ENCODE data around the gene PLEKHA5. TPM values are rescaled to one million over a fixed set of nuclear protein-coding genes. Genes with fewer than 3 reads are reported as not detected.
A peak's percentile ranks its signal among the peaks of the same experiment; 100 is the strongest.
"Not testable (repeated sequence)": the region's sequence is repeated elsewhere in the genome, so short reads cannot be mapped to it uniquely, and the experiment has no call there.

The PLEKHA5 gene
- total RNA-seq, 6 experiments from 2014 or later = 15.7 to 22.6 (median 18.6) TPM

- Mint-ChIP-seq H3K4me1 (ENCODE audit: low read depth) (peaks cover 45% of the 10 kb centered on the region), H3K27me3 (ENCODE audit: insufficient read depth) (peaks cover 1% of the 10 kb centered on the region; the same call in 1 of the 2 replicates), H3K27ac (no peak overlapping the region), H3K9me3 (peaks cover 10% of the 10 kb centered on the region), H3K36me3 (ENCODE audit: low read depth) (peaks cover 16% of the 10 kb centered on the region), H3K4me3 (no peak overlapping the region)
- TF ChIP-seq, protein P1, sequence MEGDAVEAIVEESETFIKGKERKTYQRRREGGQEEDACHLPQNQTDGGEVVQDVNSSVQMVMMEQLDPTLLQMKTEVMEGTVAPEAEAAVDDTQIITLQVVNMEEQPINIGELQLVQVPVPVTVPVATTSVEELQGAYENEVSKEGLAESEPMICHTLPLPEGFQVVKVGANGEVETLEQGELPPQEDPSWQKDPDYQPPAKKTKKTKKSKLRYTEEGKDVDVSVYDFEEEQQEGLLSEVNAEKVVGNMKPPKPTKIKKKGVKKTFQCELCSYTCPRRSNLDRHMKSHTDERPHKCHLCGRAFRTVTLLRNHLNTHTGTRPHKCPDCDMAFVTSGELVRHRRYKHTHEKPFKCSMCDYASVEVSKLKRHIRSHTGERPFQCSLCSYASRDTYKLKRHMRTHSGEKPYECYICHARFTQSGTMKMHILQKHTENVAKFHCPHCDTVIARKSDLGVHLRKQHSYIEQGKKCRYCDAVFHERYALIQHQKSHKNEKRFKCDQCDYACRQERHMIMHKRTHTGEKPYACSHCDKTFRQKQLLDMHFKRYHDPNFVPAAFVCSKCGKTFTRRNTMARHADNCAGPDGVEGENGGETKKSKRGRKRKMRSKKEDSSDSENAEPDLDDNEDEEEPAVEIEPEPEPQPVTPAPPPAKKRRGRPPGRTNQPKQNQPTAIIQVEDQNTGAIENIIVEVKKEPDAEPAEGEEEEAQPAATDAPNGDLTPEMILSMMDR (IDR thresholded peaks at IDR 0.05) = no peak
- no peak for DNase-seq
These were observed 97.8 kb downstream of the PLEKHA5 start for GRCh38 chr12:19227190-19227879.

GRCh38 chr12:19227880-19228210 is 98.3 kb downstream of the PLEKHA5 start:
- Mint-ChIP-seq H3K36me3 (ENCODE audit: low read depth) (peaks cover 16% of the 10 kb centered on the region), H3K27ac (no peak overlapping the region), H3K27me3 (ENCODE audit: insufficient read depth) (peaks cover 1% of the 10 kb centered on the region; the same call in 1 of the 2 replicates), H3K9me3 (peaks cover 10% of the 10 kb centered on the region), H3K4me3 (no peak overlapping the region), H3K4me1 (ENCODE audit: low read depth) (peaks cover 41% of the 10 kb centered on the region)
- TF ChIP-seq, protein P1 (IDR thresholded peaks at IDR 0.05) = no peak
- DNase-seq = no peak

GRCh38 chr12:19229021-19229420 is 99.5 kb downstream of the PLEKHA5 start:
- not testable (repeated sequence) for H3K9me3 Mint-ChIP-seq; H3K4me3 Mint-ChIP-seq; DNase-seq; H3K27ac Mint-ChIP-seq; H3K27me3 Mint-ChIP-seq (ENCODE audit: insufficient read depth)
- Mint-ChIP-seq H3K4me1 (ENCODE audit: low read depth) (peaks cover 40% of the 10 kb centered on the region), H3K36me3 (ENCODE audit: low read depth) (peaks cover 16% of the 10 kb centered on the region)

- Mint-ChIP-seq H3K36me3 (ENCODE audit: low read depth) (peaks cover 16% of the 10 kb centered on the region), H3K4me1 (ENCODE audit: low read depth) (peaks cover 49% of the 10 kb centered on the region), H3K27ac (no peak overlapping the region), H3K27me3 (ENCODE audit: insufficient read depth) (peaks cover 1% of the 10 kb centered on the region; the same call in 1 of the 2 replicates), H3K4me3 (no peak overlapping the region), H3K9me3 (peaks cover 10% of the 10 kb centered on the region)
- TF ChIP-seq, protein P1 (IDR thresholded peaks at IDR 0.05) = no peak
- DNase-seq = no peak
These were observed 100.8 kb downstream of the PLEKHA5 start for GRCh38 chr12:19230299-19230866.

- Mint-ChIP-seq H3K4me1 (ENCODE audit: low read depth) (peaks cover 54% of the 10 kb centered on the region), H3K4me3 (no peak overlapping the region), H3K27ac (no peak overlapping the region), H3K36me3 (ENCODE audit: low read depth) (peaks cover 16% of the 10 kb centered on the region), H3K27me3 (ENCODE audit: insufficient read depth) (peaks cover 1% of the 10 kb centered on the region; the same call in 1 of the 2 replicates), H3K9me3 (peaks cover 10% of the 10 kb centered on the region)
- TF ChIP-seq, protein P1 (IDR thresholded peaks at IDR 0.05) = no peak
- no peak for DNase-seq
These were observed 101.4 kb downstream of the PLEKHA5 start for GRCh38 chr12:19230896-19231295.

DNA sequence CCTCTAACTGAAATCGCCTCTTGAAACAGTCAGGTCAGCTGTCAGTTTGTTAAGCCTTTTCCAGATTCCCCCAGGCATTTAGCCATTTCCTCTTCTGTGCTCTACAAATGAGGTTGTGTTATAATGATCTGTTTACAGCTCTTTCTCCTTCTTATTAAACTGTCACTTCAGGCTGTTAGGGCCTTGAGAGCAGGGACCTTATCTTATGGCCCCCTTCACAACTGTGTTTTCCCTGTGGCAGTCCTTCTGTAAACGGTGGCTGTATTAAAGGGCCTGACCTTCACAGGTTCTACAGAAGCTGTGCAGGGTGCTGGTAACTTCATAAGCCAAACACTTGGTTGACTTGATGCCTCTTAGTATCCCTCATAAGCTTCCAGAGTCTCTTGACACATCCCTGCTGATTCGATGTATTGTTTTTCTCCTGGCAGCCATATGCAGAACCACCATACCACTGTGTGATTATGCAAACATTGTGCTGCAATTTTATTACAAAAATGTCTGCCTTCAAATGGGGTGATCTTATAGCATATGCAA is 104.7 kb downstream of the PLEKHA5 start:
- peaks cover 5% of the 10 kb centered on the region for H3K9me3 Mint-ChIP-seq
- TF ChIP-seq, protein P1 (IDR thresholded peaks at IDR 0.05) = no peak
- peaks cover 6% of the 10 kb centered on the region for H3K36me3 Mint-ChIP-seq (ENCODE audit: low read depth)
- peaks cover 1% of the 10 kb centered on the region; the same call in 1 of the 2 replicates for H3K27me3 Mint-ChIP-seq (ENCODE audit: insufficient read depth)
- H3K27ac Mint-ChIP-seq = peak overlapping the region; percentile 72
- peaks cover 49% of the 10 kb centered on the region for H3K4me1 Mint-ChIP-seq (ENCODE audit: low read depth)
- no peak for DNase-seq
- peak overlapping the region; percentile 37; the same call in 1 of the 2 replicates for H3K4me3 Mint-ChIP-seq

All from HFFc6 (cell line).